Neuronal stem cell (in vitro differentiated cells): Measurements from ENCODE around the gene CCNYL1.
"Not testable (repeated sequence)": the region's sequence is repeated elsewhere in the genome, so short reads cannot be mapped to it uniquely, and the experiment has no call there.

Experiments
- DNase-seq: peaks from one replicate; pipeline ENCODE4 v3.0.0-alpha.2; 2013; ENCODE audit warnings: low spot score
- H2AFZ ChIP-seq: one replicate; pipeline ENCODE4 v1.6.1; 2013; ENCODE audit warnings: mild to moderate bottlenecking, low read length, inconsistent platforms
- H2AK5ac ChIP-seq: 2 replicates; pipeline ENCODE4 v1.6.1; 2013; ENCODE audit warnings: low read depth, mild to moderate bottlenecking, inconsistent platforms, low read length, moderate library complexity, mixed read lengths
- H2BK120ac ChIP-seq: 2 replicates; pipeline ENCODE4 v1.6.1; 2013; ENCODE audit warnings: low read depth, mild to moderate bottlenecking, inconsistent platforms, low read length, moderate library complexity, mixed read lengths
- H2BK12ac ChIP-seq: one replicate; pipeline ENCODE4 v1.6.1; 2013; ENCODE audit warnings: low read length, inconsistent platforms
- H2BK15ac ChIP-seq: 2 replicates; pipeline ENCODE4 v1.6.1; 2013; ENCODE audit warnings: mild to moderate bottlenecking, low read length, inconsistent platforms, mixed read lengths
- H2BK5ac ChIP-seq: one replicate; pipeline ENCODE4 v1.6.1; 2013; ENCODE audit warnings: inconsistent platforms, mild to moderate bottlenecking, low read length, moderate library complexity
- H3K14ac ChIP-seq: one replicate; pipeline ENCODE4 v1.6.1; 2013; ENCODE audit warnings: low read length, inconsistent platforms
- H3K18ac ChIP-seq: 2 replicates; pipeline ENCODE4 v1.6.1; 2013; ENCODE audit warnings: low read length, inconsistent platforms
- H3K23ac ChIP-seq: 2 replicates; pipeline ENCODE4 v1.6.1; 2013; ENCODE audit warnings: low read depth, mild to moderate bottlenecking, mixed read lengths, low read length, inconsistent platforms; ENCODE audit not compliant: poor library complexity
- H3K27ac ChIP-seq: replicated peaks from 3 replicates; pipeline ENCODE4 v1.5.1; 2013; ENCODE audit warnings: low read length, inconsistent platforms
- H3K27me3 ChIP-seq, 3 experiments: 2 replicates each; pipeline ENCODE4 v1.6.1; 2013; ENCODE audit warnings: low read length in 3 of 3, mild to moderate bottlenecking in 2 of 3, inconsistent platforms in 1 of 3, low read depth in 1 of 3, mixed read lengths in 1 of 3, moderate library complexity in 1 of 3; ENCODE audit not compliant: control insufficient read depth in 3 of 3, insufficient read depth in 3 of 3
- H3K36me3 ChIP-seq, 2 donors: replicated peaks in 1 of 2; 2 replicates each; pipeline ENCODE4 v1.6.1; 2013; ENCODE audit warnings: low read length in 2 of 2; ENCODE audit not compliant: control insufficient read depth in 2 of 2, insufficient read depth in 2 of 2
- H3K4ac ChIP-seq: 2 replicates; pipeline ENCODE4 v1.6.1; 2013; ENCODE audit warnings: inconsistent platforms, mild to moderate bottlenecking, low read length, moderate library complexity
- H3K4me1 ChIP-seq, 2 donors: 1 replicate in 1 of 2; 2 replicates in 1 of 2; pipeline ENCODE4 v1.6.1; 2013; ENCODE audit warnings: low read length in 2 of 2, low read depth in 1 of 2; ENCODE audit not compliant: control insufficient read depth in 2 of 2, insufficient read depth in 1 of 2
- H3K4me2 ChIP-seq: one replicate; pipeline ENCODE4 v1.6.1; 2013; ENCODE audit warnings: mild to moderate bottlenecking, low read length, inconsistent platforms; ENCODE audit not compliant: insufficient read depth, poor library complexity, severe bottlenecking
- H3K4me3 ChIP-seq, 2 donors: 2 replicates each; pipeline ENCODE4 v1.5.1; 2013; ENCODE audit warnings: low read length in 2 of 2, mild to moderate bottlenecking in 2 of 2, inconsistent platforms in 1 of 2, moderate library complexity in 1 of 2
- H3K79me1 ChIP-seq: one replicate; pipeline ENCODE4 v1.6.1; 2013; ENCODE audit warnings: low read depth, mild to moderate bottlenecking, inconsistent platforms, low read length, moderate library complexity
- H3K9ac ChIP-seq: one replicate; pipeline ENCODE4 v1.6.1; 2013; ENCODE audit warnings: mild to moderate bottlenecking, low read depth, low read length, inconsistent platforms; ENCODE audit not compliant: poor library complexity
- H3K9me3 ChIP-seq, 2 donors: replicated peaks in 1 of 2; 2 replicates each; pipeline versions ENCODE3 to v1.6.1; 2013; ENCODE audit warnings: low read length in 2 of 2, mild to moderate bottlenecking in 2 of 2, inconsistent platforms in 1 of 2, low read depth in 1 of 2, mixed read lengths in 1 of 2, moderate library complexity in 1 of 2; ENCODE audit not compliant: control insufficient read depth in 2 of 2, insufficient read depth in 1 of 2
- H4K8ac ChIP-seq: one replicate; pipeline ENCODE4 v1.6.1; 2013; ENCODE audit warnings: low read depth, mild to moderate bottlenecking, inconsistent platforms, low read length, moderate library complexity
- H4K91ac ChIP-seq: one replicate; pipeline ENCODE4 v1.6.1; 2013; ENCODE audit warnings: low read length, low read depth, mild to moderate bottlenecking, inconsistent platforms; ENCODE audit not compliant: poor library complexity
- WGBS, 2 donors: extraction: QIAGEN DNeasy Blood & Tissue Kit; methylation state at CpG; one replicate each; pipeline ENCODE4 v1.1.7; 2013; ENCODE audit warnings: missing lambda C conversion rate in 2 of 2, mixed read lengths in 1 of 2; ENCODE audit not compliant: insufficient read length in 2 of 2, insufficient replicate concordance in 1 of 2; ENCODE audit errors: extremely low coverage in 2 of 2; 5-methylcytosine and 5-hydroxymethylcytosine counted together

Gene CCNYL1

GRCh38 chr2:207723425-207723787, 12.0 kb downstream of the CCNYL1 start:
- H3K18ac ChIP-seq, H3K14ac ChIP-seq, H3K27ac ChIP-seq, H2BK15ac ChIP-seq, H3K4ac ChIP-seq, H3K4me1 ChIP-seq, H2AK5ac ChIP-seq, H3K4me2 ChIP-seq, H3K9ac ChIP-seq, DNase-seq, H3K9me3 ChIP-seq, H3K79me1 ChIP-seq, H3K4me3 ChIP-seq, H3K27me3 ChIP-seq, H2BK5ac ChIP-seq, H2BK12ac ChIP-seq, H3K36me3 ChIP-seq, H4K8ac ChIP-seq, H4K91ac ChIP-seq, H3K23ac ChIP-seq, H2AFZ ChIP-seq, H2BK120ac ChIP-seq: not testable (repeated sequence)
- no CpG with 5 or more reads among the region's 8 CpGs for WGBS, 2 donors

DNA sequence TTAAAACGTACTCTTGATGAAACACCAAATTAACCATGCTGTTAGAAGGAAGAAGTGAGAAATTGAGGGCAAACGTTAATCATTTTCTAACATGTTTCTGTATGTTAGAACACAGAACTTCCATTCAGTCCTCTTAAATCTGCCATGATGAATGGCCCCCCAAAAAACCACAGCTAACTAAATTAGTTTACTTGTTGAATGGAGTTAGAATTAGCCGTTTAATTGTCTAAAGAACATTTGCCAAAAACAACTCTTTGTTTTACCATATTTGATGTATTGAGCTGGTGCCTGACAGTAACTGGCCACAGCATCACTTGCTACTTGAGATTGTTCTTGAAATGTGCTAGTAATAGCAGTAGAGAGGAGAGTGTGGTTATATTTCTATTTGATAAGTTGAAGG, 12.7 kb downstream of the CCNYL1 start:
- H3K4ac ChIP-seq, result no peak overlapping the region
- no CpG with 5 or more reads among the region's 3 CpGs for WGBS, 2 donors

GRCh38 chr2:207725873-207726578, 14.6 kb downstream of the CCNYL1 start:
- H3K23ac ChIP-seq, result no peak overlapping the region
- H3K4ac ChIP-seq, result no peak overlapping the region
- H3K9ac ChIP-seq, result no peak overlapping the region
- no peak overlapping the region for H3K14ac ChIP-seq
- H3K27me3 ChIP-seq, result no peaks in the 10 kb centered on the region
- H2AK5ac ChIP-seq, result no peak overlapping the region
- no peak overlapping the region for H2BK12ac ChIP-seq
- H4K8ac ChIP-seq, result no peak overlapping the region
- no peak overlapping the region for H2AFZ ChIP-seq
- no peak overlapping the region for H3K4me3 ChIP-seq
- no peak overlapping the region for H2BK5ac ChIP-seq
- H3K27ac ChIP-seq, result no peak overlapping the region
- no peaks in the 10 kb centered on the region for H3K9me3 ChIP-seq
- no peak overlapping the region for H4K91ac ChIP-seq
- DNase-seq, result no peak
- no peak overlapping the region for H2BK120ac ChIP-seq
- WGBS, 2 donors, result no CpG with 5 or more reads among the region's 4 CpGs
- peaks cover 3 to 5% of the 10 kb centered on the region in 2 donors for H3K36me3 ChIP-seq
- H3K18ac ChIP-seq, result no peak overlapping the region
- H3K79me1 ChIP-seq, result peaks cover 5% of the 10 kb centered on the region
- H3K4me2 ChIP-seq, result no peak overlapping the region
- H3K4me1 ChIP-seq, result no peaks in the 10 kb centered on the region
- no peak overlapping the region for H2BK15ac ChIP-seq

More for the DNA sequence above, 12.7 kb downstream of the CCNYL1 start:
- Histone ChIP-seq H2AK5ac (no peak overlapping the region), H2BK5ac (no peak overlapping the region), H2BK120ac (no peak overlapping the region), H2BK15ac (no peak overlapping the region), H3K27ac (no peak overlapping the region), H3K4me2 (no peak overlapping the region), H4K91ac (no peak overlapping the region), H2BK12ac (no peak overlapping the region), H3K9ac (no peak overlapping the region), H3K9me3 (no peaks in the 10 kb centered on the region), H3K27me3 (no peaks in the 10 kb centered on the region), H3K4me3 (no peak overlapping the region), H3K23ac (no peak overlapping the region), H3K36me3 (no peaks in the 10 kb centered on the region), H3K79me1 (peaks cover 5% of the 10 kb centered on the region), H2AFZ (no peak overlapping the region), H3K4me1 (no peaks in the 10 kb centered on the region), H3K14ac (no peak overlapping the region), H4K8ac (no peak overlapping the region), H3K18ac (no peak overlapping the region)
- no peak for DNase-seq

GRCh38 chr2:207727261-207727660, 15.8 kb downstream of the CCNYL1 start:
- H3K14ac ChIP-seq, result no peak overlapping the region
- WGBS, 2 donors, result no CpG with 5 or more reads among the region's 2 CpGs
- H3K9me3 ChIP-seq, result no peaks in the 10 kb centered on the region
- no peak overlapping the region for H2BK5ac ChIP-seq
- H3K36me3 ChIP-seq, result peaks cover 3 to 5% of the 10 kb centered on the region in 2 donors
- no peak overlapping the region for H2BK12ac ChIP-seq
- H3K4me1 ChIP-seq, result no peaks in the 10 kb centered on the region
- no peak overlapping the region for H2AFZ ChIP-seq
- no peak overlapping the region for H3K4me3 ChIP-seq
- H3K18ac ChIP-seq, result no peak overlapping the region
- H3K27ac ChIP-seq, result no peak overlapping the region
- DNase-seq, result no peak
- no peak overlapping the region for H3K4ac ChIP-seq
- no peak overlapping the region for H3K4me2 ChIP-seq
- H2BK120ac ChIP-seq, result no peak overlapping the region
- H4K8ac ChIP-seq, result no peak overlapping the region
- H2BK15ac ChIP-seq, result no peak overlapping the region
- no peak overlapping the region for H2AK5ac ChIP-seq
- no peak overlapping the region for H3K9ac ChIP-seq
- H4K91ac ChIP-seq, result no peak overlapping the region
- no peaks in the 10 kb centered on the region for H3K27me3 ChIP-seq
- no peak overlapping the region for H3K23ac ChIP-seq
- H3K79me1 ChIP-seq, result peaks cover 3% of the 10 kb centered on the region
